Activated CD4-positive, alpha-beta T cell treated with anti-CD3 and anti-CD28 coated beads for 24 hours (primary cell): ENCODE data around the gene BHLHE23.
A peak's percentile ranks its signal among the peaks of the same experiment; 100 is the strongest.

Source experiments
- DNase-seq, 2 donors: peaks; one replicate each; pipeline ENCODE4 v3.0.0-alpha.2; 2020; ENCODE audit warnings: low read depth in 2 of 2

The BHLHE23 gene

GRCh38 chr20:62991196-62991807 lies 15.5 kb downstream of the BHLHE23 start:
- DNase-seq: no peak

DNA sequence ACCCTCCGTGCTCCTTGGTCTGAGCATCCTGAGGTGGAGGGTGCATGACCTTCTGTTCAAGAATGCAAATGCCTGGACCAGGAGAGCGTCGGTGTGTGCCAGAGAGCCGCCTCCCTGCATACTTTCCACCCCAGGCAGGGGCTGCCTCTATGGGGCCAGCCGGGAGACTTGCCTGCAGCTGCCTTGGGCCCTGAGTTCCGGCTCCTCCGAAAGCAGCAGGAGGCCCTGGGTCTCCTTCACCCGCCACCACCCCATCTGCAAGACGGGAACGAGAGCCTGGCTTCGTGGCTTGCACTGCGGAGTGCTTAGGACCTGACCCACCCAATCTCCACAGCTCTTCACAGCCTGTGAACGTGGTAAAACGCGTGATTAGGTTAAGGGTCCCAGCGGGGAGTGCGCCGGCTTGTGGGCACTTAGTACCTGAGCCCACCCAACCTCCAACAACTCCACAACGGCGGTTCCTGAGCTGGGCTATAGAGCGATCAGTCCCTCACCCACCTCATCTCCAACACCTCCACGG lies 16.4 kb downstream of the BHLHE23 start:
- no peak for DNase-seq

DNA sequence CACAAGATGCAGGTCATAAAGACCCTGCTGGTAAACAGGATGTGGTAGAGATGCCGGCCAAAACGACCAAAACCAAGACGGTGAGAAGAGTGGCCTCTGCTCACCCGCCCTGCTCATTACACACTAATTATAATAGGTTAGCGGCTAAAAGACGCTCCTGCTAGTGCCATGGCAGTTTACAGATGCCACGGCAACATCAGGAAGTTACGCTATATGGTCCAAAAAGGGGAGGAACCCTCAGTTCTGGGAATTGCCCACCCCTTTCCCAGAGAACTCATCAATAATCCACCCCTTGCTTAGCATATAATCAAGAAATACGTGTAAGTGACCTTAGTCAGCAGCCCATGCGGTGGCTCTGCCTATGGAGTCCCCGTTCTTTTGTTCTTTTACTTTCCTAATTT lies 17.6 kb downstream of the BHLHE23 start:
- DNase-seq: no peak

GRCh38 chr20:62987114-62987513 lies 19.6 kb downstream of the BHLHE23 start:
- DNase-seq: no peak

DNA sequence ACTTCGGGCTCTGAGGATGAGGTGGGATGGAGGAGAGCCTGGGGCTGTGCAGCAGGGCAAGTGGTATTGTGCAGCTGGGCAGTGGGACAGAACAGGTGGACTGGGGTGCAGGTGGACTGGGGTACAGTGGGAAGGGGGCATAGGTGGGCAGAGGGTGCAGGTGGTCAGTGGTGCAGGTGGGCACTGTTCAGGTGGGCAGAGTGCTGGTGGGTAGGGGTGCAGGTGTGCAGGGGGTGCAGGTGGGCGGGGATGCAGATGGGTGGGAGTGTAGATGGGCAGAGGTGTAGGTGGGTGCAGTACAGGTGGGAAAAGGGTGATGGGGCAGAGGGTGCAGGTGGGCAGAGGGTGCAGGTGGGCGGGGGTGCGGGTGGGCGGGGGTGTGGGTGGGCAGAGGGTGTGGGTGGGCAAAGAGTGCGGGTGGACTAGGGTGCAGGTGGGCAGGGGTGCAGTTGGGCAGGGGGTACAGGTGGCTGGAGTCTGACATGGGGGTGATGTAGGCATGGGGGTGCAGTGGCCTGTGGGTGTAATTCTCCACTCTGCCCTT lies 20.4 kb downstream of the BHLHE23 start:
- no peak for DNase-seq

DNA sequence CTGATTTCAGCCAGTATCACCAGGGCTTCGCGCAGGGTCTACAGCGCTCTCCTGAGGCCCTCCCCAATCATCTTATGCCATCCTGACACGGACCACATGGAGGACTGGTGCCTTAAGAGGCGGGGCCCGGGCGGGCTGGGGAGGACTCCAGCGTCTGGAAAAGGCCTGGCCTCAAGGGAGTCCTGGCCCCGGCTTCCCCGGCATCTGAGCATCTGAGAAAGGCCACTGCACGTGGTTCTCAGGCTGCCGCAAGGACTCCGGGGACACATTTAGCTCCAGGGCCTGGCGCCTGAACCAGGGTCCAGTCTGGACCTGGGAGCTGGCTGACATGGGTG lies 21.4 kb downstream of the BHLHE23 start:
- no peak for DNase-seq

DNA sequence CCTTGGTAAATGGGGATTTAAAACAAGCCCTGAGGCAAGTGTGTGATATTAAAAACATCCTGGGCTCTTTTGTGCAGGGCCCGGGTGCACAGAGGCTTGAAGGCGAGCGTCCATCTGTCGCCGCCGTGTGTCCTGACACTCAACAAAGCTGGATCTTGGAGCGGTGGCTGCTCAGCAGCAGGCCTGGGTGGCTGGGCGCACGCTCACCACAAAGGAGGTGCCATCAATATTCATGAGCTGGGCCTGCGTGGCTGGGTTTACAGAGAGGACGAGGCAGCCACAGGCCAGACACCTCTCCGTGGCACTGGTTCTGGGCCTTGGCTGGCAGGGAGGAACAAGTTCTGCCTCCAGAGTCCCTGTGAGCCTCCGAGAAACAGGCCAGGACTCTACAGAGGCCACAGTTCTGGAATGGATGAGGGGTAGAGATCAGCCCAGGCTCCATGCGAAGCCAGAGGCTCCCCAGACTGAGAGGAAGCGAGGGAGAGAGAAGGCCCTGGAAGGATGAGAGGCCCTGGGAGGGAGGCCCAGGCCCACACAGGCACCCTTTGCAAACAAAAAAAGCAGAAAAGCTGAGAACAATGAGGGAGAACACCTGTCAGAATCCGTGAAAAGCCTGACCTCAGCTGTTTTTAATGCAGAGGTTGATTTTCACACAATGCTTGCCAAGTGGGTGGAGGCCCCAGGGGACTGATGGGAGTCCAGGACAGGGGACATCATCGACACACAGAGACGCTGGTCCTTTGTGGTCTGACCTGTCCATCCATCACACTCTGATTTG lies 21.9 kb downstream of the BHLHE23 start:
- DNase-seq: no peak

GRCh38 chr20:62983210-62983609 lies 23.6 kb downstream of the BHLHE23 start:
- no peak for DNase-seq

GRCh38 chr20:62982124-62983075 lies 24.4 kb downstream of the BHLHE23 start:
- DNase-seq: no peak

DNA sequence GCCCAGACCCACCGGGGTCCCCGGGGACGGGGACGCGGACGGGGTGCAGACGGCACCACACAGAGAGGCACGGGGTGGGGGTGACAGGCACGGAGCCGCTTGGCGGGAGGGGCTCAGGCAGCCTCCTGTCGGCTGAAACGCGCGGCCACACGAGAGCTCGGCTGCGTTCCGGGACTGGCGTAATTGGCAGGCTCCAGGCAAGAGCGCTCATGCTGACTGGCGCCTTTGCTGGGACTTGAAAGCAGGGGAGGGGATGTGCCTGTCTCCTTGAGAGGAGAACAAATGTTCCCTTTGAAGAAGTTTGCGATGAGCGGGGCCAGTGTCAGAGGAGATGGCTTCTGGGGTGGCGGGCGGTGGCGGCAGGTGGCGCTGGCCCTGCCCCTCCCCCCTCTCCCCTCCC lies 25.8 kb downstream of the BHLHE23 start:
- DNase-seq: peak in 1 of 2 donors; percentile 19

DNA sequence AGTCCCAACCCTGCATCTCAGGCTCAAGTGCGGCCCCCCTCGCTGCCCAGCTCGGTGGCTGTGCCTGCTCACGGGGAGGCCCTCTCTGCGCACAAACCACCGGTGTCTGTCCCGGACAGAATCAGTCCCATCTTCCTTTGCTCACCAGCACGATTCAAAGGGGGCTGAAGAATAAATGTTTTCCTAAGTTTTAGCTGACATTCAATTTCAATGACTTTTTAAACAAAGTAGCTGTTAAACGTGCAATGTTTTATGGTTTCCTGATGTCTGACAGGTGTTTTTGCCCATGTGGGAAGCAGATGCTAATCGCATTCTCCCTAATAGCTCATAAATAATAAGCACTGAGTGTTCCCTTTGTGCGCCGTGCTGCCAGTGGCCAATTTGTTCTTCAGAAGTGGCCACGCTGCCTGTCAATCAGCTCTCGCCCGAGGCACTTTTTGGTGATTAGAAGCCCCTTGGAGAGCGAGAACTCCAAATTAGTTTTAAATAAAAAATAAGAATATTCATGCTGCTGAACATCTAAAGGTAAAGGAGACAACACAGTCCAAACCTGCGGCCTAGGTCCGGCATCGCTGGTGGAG lies 26.3 kb downstream of the BHLHE23 start:
- DNase-seq: no peak

GRCh38 chr20:62979876-62980373 lies 26.8 kb downstream of the BHLHE23 start:
- DNase-seq: no peak

GRCh38 chr20:62979310-62979709 lies 27.5 kb downstream of the BHLHE23 start:
- no peak for DNase-seq

GRCh38 chr20:62978561-62978943 lies 28.2 kb downstream of the BHLHE23 start:
- no peak for DNase-seq

DNA sequence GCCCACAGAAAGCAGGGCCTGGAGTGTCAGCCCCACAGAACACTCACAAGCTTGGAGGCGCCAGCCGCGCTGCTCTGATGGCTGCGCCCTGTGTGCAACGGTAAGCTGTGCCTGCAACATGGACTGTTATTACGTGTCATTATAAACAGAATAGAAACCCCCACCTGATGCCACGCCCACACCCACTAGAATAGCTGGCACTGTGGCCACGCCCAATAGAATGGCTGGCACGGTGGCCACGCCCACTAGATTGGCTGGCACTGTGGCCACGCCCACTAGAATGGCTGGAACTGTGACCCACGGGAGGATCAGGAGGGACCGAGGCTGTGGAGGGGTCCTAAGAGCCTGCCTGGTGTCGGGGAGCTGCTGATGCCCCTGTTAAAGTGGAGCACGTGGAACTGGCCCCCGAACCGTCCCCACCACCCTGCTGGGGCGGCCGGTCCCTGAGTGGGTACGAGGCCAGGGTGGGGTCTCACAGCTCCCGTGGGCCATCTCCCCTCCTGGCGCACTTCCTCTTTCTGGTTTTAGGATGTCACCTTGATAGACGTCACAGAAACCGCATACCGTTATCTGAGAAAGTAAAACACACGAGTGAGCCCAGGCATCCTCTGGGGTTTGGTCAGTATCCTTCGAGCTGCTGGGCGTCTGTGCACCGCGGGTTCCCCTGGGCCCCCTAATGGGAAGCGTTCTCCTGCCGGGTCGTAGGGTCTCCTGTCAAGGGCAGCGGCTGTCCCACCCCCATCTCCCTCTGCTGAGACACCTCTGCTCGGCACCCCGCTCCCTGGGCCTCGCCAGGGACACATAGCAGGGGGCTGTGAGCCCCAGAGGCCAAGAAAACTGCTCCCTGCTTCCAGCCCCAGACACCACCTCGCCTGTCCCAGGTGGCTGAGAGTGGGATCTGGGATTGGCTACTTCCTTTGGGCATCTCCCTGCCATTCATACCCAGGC lies 28.9 kb downstream of the BHLHE23 start:
- peak; percentile 53 to 63 for DNase-seq

- DNase-seq: no peak
Observed at GRCh38 chr20:62976886-62977285, 29.9 kb downstream of the BHLHE23 start.

GRCh38 chr20:62975812-62976508 lies 30.8 kb downstream of the BHLHE23 start:
- DNase-seq: no peak

DNA sequence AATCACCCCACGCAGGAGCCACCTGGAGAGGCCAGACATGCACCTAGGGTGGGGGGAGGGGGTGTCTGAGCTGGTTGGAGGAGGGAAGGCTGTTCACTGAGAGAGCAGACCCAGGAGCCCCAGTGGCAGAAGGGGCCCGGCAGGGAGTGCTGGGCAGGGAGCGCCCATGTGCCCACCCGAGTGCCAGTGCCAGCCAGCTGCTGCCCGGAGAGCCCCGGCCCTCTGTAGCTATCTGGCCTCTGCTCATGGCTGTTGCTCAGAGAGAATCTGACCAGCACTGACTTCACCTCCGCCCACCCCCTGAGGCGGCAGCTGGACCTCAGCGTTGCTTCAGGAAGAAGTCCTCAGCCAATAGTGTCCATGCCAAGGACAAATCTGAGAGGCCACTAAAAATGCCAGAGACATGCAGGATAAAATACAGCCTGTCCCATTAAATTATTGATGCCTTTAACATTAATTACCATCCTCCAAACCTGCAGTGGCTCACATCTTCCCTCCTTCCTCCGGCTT lies 31.5 kb downstream of the BHLHE23 start:
- no peak for DNase-seq
